Colon (tissue), 2 donors: ENCODE measurements around the gene RPL19.

Experiments
- FAIRE-seq: peaks from 2 replicates; lab custom pipeline; 2012; peaks lifted over from hg19 to GRCh38; lab: Jason Lieb, UNC
- donor health status: control.
- donor health status: control.

Gene RPL19

GRCh38 chr17:39223907-39224777, 24.1 kb downstream of the RPL19 start:
- no peak for FAIRE-seq

- FAIRE-seq = no peak
These were observed 24.8 kb downstream of the RPL19 start for GRCh38 chr17:39224778-39225307.

- FAIRE-seq = no peak
These were observed 25.4 kb downstream of the RPL19 start, which contains the start of gene STAC2 for GRCh38 chr17:39225308-39225958. STAC2 (minus strand) TSS chr17:39225945; CDS start chr17:39225502, 443 bp downstream.

- FAIRE-seq = no peak
These were observed 26.0 kb downstream of the RPL19 start for GRCh38 chr17:39225959-39226683.

GRCh38 chr17:39227364-39227919, 27.4 kb downstream of the RPL19 start:
- FAIRE-seq = no peak

GRCh38 chr17:39229274-39229913, 29.3 kb downstream of the RPL19 start:
- no peak for FAIRE-seq

GRCh38 chr17:39230361-39230760, 30.3 kb downstream of the RPL19 start:
- FAIRE-seq = no peak

- FAIRE-seq = no peak
These were observed 31.0 kb downstream of the RPL19 start for GRCh38 chr17:39231091-39231561.

- FAIRE-seq = no peak
These were observed 31.8 kb downstream of the RPL19 start for GRCh38 chr17:39231591-39232551.

- FAIRE-seq = no peak
These were observed 35.7 kb downstream of the RPL19 start for GRCh38 chr17:39235555-39236449.

GRCh38 chr17:39236450-39236927, 36.4 kb downstream of the RPL19 start:
- FAIRE-seq = no peak

- FAIRE-seq = no peak
These were observed 36.9 kb downstream of the RPL19 start for GRCh38 chr17:39236981-39237441.

GRCh38 chr17:39237586-39237985, 37.5 kb downstream of the RPL19 start:
- FAIRE-seq = no peak

GRCh38 chr17:39238311-39238972, 38.4 kb downstream of the RPL19 start:
- no peak for FAIRE-seq

- FAIRE-seq = no peak
These were observed 39.7 kb downstream of the RPL19 start for GRCh38 chr17:39239640-39240314.

- no peak for FAIRE-seq
These were observed 40.5 kb downstream of the RPL19 start for GRCh38 chr17:39240631-39241030.

GRCh38 chr17:39243155-39243554, 43.1 kb downstream of the RPL19 start:
- FAIRE-seq = no peak
